Naive thymus-derived CD4-positive, alpha-beta T cell (primary cell): ENCODE results near the gene SLC16A11. TPM values are rescaled to one million over a fixed set of nuclear protein-coding genes. Genes with fewer than 3 reads are reported as not detected.
"Not testable (repeated sequence)": the region's sequence is repeated elsewhere in the genome, so short reads cannot be mapped to it uniquely, and the experiment has no call there.

Experiments used
- ATAC-seq: fragments of 150-1000 bp; cut with Tn5 transposase; 2 replicates; pipeline ENCODE4 v1.10.0; 2021; ENCODE audit warnings: mild to moderate bottlenecking, moderate library complexity
- CTCF ChIA-PET: fragments of 350-600 bp; sonication (Branson Sonifier 250); formaldehyde crosslinking; loops from one replicate; lab custom pipeline; 2021; ENCODE audit warnings: antibody characterized with exemption; lab: Charles Lee
- POLR2A ChIA-PET: fragments of 350-600 bp; sonication (Branson Sonifier 250); formaldehyde crosslinking; loops from one replicate; lab custom pipeline; 2021; ENCODE audit warnings: antibody characterized with exemption, inconsistent platforms; lab: Charles Lee
- DNase-seq, 9 donors: peaks; one replicate each; pipeline versions ENCODE4 v3.0.0 to v3.0.0-alpha.2; 2020 to 2022; ENCODE audit warnings: mixed read lengths in 1 of 9
- H3K27ac ChIP-seq: one replicate; pipeline ENCODE4 v1.7.0; 2013; ENCODE audit warnings: mild to moderate bottlenecking, low read depth, low read length, moderate library complexity
- H3K27me3 ChIP-seq, 2 donors: one replicate each; pipeline ENCODE4 v1.7.0; 2013; ENCODE audit warnings: low read length in 2 of 2, mild to moderate bottlenecking in 2 of 2, moderate library complexity in 2 of 2; ENCODE audit not compliant: control insufficient read depth in 2 of 2, insufficient read depth in 2 of 2
- H3K36me3 ChIP-seq, 3 experiments: 1 replicate in 2 of 3; 2 replicates in 1 of 3; pipeline ENCODE4 v1.7.0; 2013; ENCODE audit warnings: low read length in 3 of 3, mild to moderate bottlenecking in 3 of 3, moderate library complexity in 1 of 3; ENCODE audit not compliant: insufficient read depth in 3 of 3, control insufficient read depth in 2 of 3
- H3K4me1 ChIP-seq, 2 donors: one replicate each; pipeline ENCODE4 v1.7.0; 2013; ENCODE audit warnings: low read length in 2 of 2, mild to moderate bottlenecking in 2 of 2, moderate library complexity in 1 of 2; ENCODE audit not compliant: control insufficient read depth in 2 of 2, insufficient read depth in 2 of 2
- H3K4me3 ChIP-seq: 2 replicates; pipeline ENCODE4 v1.7.0; 2013; ENCODE audit warnings: mild to moderate bottlenecking, low read length
- H3K9me3 ChIP-seq, 3 experiments: 1 replicate in 2 of 3; 2 replicates in 1 of 3; pipeline ENCODE4 v1.7.0; 2013; ENCODE audit warnings: low read length in 3 of 3; ENCODE audit not compliant: control insufficient read depth in 2 of 3
- H3K27ac Mint-ChIP-seq, 9 donors: one replicate each; pipeline ENCODE4 v1.8.0; 2020 to 2022; ENCODE audit warnings: mixed read lengths in 9 of 9, mild to moderate bottlenecking in 8 of 9, moderate library complexity in 5 of 9, inconsistent platforms in 2 of 9
- H3K27me3 Mint-ChIP-seq, 5 donors: one replicate each; pipeline ENCODE4 v1.8.0; 2021 to 2022; ENCODE audit warnings: mixed read lengths in 5 of 5, mild to moderate bottlenecking in 1 of 5
- H3K36me3 Mint-ChIP-seq, 5 donors: one replicate each; pipeline ENCODE4 v1.8.0; 2020 to 2022; ENCODE audit warnings: mixed read lengths in 5 of 5, mild to moderate bottlenecking in 3 of 5, inconsistent platforms in 1 of 5
- H3K4me1 Mint-ChIP-seq, 7 donors: one replicate each; pipeline ENCODE4 v1.8.0; 2020 to 2022; ENCODE audit warnings: mixed read lengths in 7 of 7, mild to moderate bottlenecking in 3 of 7, inconsistent platforms in 1 of 7
- H3K4me3 Mint-ChIP-seq, 10 donors: one replicate each; pipeline ENCODE4 v1.8.0; 2020 to 2022; ENCODE audit warnings: mild to moderate bottlenecking in 10 of 10, mixed read lengths in 10 of 10, moderate library complexity in 6 of 10, inconsistent platforms in 2 of 10
- H3K9me3 Mint-ChIP-seq, 11 donors: one replicate each; pipeline ENCODE4 v1.8.0; 2020 to 2022; ENCODE audit warnings: mixed read lengths in 11 of 11, mild to moderate bottlenecking in 4 of 11, inconsistent platforms in 1 of 11, moderate library complexity in 1 of 11
- intact Hi-C, 2 donors: fragments of 100-400 bp; cut with micrococcal nuclease; formaldehyde crosslinking; loops; one replicate each; pipeline ENCODE4 v1.15.1; 2023
- polyA plus RNA-seq, 2 donors: library from polyadenylated mRNA; unstranded; fragments of 300-500 nt; fragmentation: Illumina TruSeq; gene quantifications; one replicate each; pipeline ENCODE4 v1.2.3, GENCODE V29; 2021
- total RNA-seq, 6 experiments: library from RNA in 5 of 6; stranded (reverse) in 5 of 6; gene quantifications; 1 replicate in 5 of 6; 2 replicates in 1 of 6; pipeline ENCODE4 v1.2.3 and lab custom pipeline; 2021 to 2026

SLC16A11 gene
- total and polyA plus RNA-seq, 7 experiments from 2014 or later, result 0.24 to 1.7 (median 1.1) TPM

DNA sequence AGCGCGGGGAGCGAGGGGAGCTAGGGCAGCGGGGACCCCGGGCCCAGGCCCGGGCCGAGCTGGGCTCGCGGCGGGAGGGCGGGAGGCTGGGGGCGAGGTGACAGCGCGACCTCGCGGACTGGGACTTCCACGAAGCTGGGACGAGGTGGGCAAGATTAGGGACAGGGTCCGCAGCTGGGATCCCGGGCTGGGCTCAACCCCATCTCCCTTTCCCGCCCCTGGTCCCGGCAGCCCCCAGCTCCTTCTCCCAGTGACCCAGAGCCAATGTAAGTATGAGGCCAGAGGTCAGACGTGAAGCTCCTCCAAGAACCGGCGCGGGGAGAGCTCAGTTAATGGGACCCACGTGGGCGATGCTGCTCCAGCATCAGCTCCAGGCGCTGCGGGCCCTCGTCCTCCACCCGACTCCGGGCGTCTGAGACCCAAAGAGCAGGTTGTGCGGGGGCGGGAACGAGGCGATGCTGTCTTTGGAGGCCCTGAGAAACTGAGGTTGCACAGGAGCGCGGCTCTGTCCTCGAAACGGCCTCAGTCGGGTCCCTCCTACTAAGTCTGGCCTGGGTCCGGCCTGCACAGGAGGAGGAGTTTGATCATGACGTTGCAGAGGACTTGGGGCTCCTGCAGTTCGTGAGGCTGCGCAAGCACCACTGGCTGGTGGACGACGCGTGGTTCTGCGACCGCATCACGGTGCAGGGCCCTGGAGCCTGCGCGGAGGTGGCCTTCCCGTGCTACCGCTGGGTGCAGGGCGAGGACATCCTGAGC is 47.5 kb downstream of the SLC16A11 start:
- ChIA-PET POLR2A (no interaction called here), CTCF (no interaction called here)
- H3K36me3 ChIP-seq, result peaks cover 4 to 48% (median 6%) of the 10 kb centered on the region in 3 experiments
- Mint-ChIP-seq H3K36me3 (peaks cover 4 to 32% (median 21%) of the 10 kb centered on the region in 5 donors), H3K9me3 (peaks cover 0 to 2% (median 0%) of the 10 kb centered on the region in 11 donors), H3K4me3 (no peak overlapping the region), H3K27me3 (no peaks in the 10 kb centered on the region), H3K4me1 (peaks cover 0 to 12% (median 5%) of the 10 kb centered on the region in 7 donors), H3K27ac (no peak overlapping the region)
- no peak overlapping the region for H3K27ac ChIP-seq
- H3K27me3 ChIP-seq, result no peaks in the 10 kb centered on the region
- H3K9me3 ChIP-seq, result no peaks in the 10 kb centered on the region
- DNase-seq (no peak), ATAC-seq (no peak)
- no peak overlapping the region for H3K4me3 ChIP-seq
- no peaks in the 10 kb centered on the region for H3K4me1 ChIP-seq
- intact Hi-C loops, result no loop called here

DNA sequence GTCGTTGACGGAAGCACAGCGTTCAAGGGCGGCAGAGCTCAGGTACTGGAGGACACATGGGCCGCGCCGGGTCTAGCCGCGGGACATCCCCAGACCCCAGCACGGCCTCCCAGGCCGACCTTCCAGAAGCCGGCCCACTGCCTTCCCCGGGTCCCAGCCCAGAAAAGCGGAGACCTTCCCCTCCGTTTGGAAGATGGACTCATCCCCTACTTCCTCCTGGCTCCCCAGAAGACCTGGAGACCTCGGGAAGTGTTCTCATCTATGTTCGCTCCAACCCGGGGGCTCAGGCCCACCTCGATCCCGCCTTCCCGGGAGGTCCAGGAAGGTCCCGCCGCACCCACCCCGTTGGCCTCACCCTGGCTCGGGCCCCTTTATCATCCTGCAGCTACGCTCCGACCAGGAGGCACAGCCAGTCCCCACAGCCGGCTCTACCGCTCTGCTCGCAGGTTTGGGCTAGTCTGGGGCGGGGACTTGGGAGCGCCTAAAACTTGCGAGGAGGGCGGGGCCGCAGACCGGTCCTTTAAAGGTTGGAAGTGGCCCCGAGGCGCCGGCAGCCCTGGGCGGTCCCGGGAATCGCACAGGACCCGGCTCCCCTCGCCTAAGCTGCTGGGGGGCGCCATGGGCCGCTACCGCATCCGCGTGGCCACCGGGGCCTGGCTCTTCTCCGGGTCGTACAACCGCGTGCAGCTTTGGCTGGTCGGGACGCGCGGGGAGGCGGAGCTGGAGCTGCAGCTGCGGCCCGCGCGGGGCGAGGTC is 48.2 kb downstream of the SLC16A11 start, which contains the start of gene ALOX12:
Gene ALOX12 (plus strand): TSS at position 550 of the 756 bp plus-strand sequence. CDS start 69 bp downstream, at position 619.
- Mint-ChIP-seq H3K36me3 (peaks cover 4 to 28% (median 17%) of the 10 kb centered on the region in 5 donors), H3K4me3 (peak within 1 kb of the TSS in 1 of 10 donors; percentile 47), H3K27me3 (no peaks in the 10 kb centered on the region), H3K4me1 (peaks cover 0 to 12% (median 5%) of the 10 kb centered on the region in 7 donors), H3K27ac (peak within 1 kb of the TSS in 2 of 9 donors; percentile 19 to 25), H3K9me3 (peaks cover 0 to 2% (median 0%) of the 10 kb centered on the region in 11 donors)
- intact Hi-C loops, result no loop called here
- Histone ChIP-seq H3K27ac (no peak within 1 kb of the TSS), H3K4me3 (no peak within 1 kb of the TSS), H3K9me3 (no peaks in the 10 kb centered on the region), H3K36me3 (peaks cover 0 to 40% (median 2%) of the 10 kb centered on the region in 3 experiments), H3K4me1 (no peaks in the 10 kb centered on the region), H3K27me3 (no peaks in the 10 kb centered on the region)
- POLR2A ChIA-PET, result no interaction called here
- peak; percentile 20 for ATAC-seq
- CTCF ChIA-PET, result no interaction called here
- DNase-seq, result no peak

DNA sequence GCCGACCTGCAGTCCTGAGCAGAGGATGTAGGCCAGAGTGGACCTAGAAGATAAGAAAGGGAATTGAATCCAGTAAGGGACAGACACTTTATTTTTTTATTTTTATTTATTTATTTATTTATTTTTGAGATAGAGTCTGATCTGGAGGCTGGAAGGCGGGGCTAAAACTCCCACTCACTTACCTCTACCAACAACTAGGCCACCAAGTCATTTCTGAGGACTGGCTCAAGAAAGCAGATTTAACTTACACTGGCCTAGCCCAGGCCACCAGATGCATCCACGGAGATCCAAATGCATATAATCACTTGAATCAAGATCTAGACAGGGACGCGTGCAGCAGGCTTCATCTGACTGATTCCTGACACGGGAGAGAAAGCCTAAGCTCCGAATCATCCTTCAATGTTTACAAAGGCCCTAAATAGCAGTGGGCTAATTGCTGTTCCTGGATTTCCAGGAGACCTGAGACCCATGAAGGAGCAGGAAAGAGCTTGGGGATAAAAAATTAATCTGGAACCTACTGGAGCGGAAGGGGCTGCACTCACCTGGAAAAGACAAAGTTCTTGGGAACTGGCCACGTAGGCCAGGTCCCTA is 49.1 kb downstream of the SLC16A11 start:
- POLR2A ChIA-PET, result no interaction called here

DNA sequence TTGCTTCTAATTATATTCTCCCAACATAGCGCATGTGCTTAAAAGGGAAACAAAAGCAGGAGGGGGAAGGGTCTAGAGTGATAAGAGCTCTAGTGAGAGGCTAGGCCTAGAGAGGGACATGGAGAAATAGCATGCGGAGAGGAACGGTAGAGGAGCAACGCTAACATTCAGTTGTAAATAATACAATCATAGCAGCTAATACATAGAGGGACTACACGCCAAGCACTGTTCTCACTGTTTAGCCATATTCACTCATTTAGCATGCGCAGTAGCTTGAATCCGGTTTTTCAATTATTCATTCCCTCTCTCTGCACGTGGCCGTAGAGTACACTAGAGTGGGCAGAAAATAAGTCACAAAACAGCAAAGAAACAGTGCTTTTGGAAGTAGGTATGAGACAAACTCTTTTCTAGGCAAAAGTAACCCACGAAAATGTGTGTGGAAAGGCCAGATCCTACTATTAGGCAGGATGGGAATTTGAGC is 49.7 kb downstream of the SLC16A11 start:
- no peak overlapping the region for H3K4me3 Mint-ChIP-seq
- H3K4me3 ChIP-seq, result no peak overlapping the region
- peak overlapping the region in 5 of 9 donors; percentile 9 to 63 (median 23) for H3K27ac Mint-ChIP-seq
- intact Hi-C loops, result no loop called here
- no peak overlapping the region for H3K27ac ChIP-seq
- no peaks in the 10 kb centered on the region for H3K27me3 ChIP-seq
- ATAC-seq (no peak), DNase-seq (no peak)
- H3K36me3 ChIP-seq, result peaks cover 0 to 25% (median 0%) of the 10 kb centered on the region in 3 experiments
- peaks cover 0 to 10% (median 5%) of the 10 kb centered on the region in 7 donors for H3K4me1 Mint-ChIP-seq
- H3K4me1 ChIP-seq, result no peaks in the 10 kb centered on the region
- H3K36me3 Mint-ChIP-seq, result peaks cover 4 to 17% (median 11%) of the 10 kb centered on the region in 5 donors
- ChIA-PET CTCF (interaction anchor here (1.3 kb wide), 1 partner anchor 10 kb away, joined by 3 read pairs; no protein-coding TSS in a partner anchor), POLR2A (interaction anchor here (1.0 kb wide), 1 partner anchor 18 kb away, joined by 3 read pairs; the partner anchor contains the start of gene RNASEK)
- no peaks in the 10 kb centered on the region for H3K9me3 Mint-ChIP-seq
- H3K9me3 ChIP-seq, result no peaks in the 10 kb centered on the region
- H3K27me3 Mint-ChIP-seq, result no peaks in the 10 kb centered on the region

More for the DNA sequence above, 49.1 kb downstream of the SLC16A11 start:
- CTCF ChIA-PET, result no interaction called here
- Mint-ChIP-seq H3K27me3 (no peaks in the 10 kb centered on the region), H3K4me1 (peaks cover 0 to 10% (median 5%) of the 10 kb centered on the region in 7 donors), H3K27ac (peak overlapping the region in 2 of 9 donors; percentile 33 to 53), H3K36me3 (peaks cover 4 to 23% (median 15%) of the 10 kb centered on the region in 5 donors), H3K9me3 (no peaks in the 10 kb centered on the region), H3K4me3 (no peak overlapping the region)
- Histone ChIP-seq H3K27me3 (no peaks in the 10 kb centered on the region), H3K4me1 (no peaks in the 10 kb centered on the region), H3K9me3 (no peaks in the 10 kb centered on the region), H3K4me3 (no peak overlapping the region), H3K36me3 (peaks cover 0 to 31% (median 0%) of the 10 kb centered on the region in 3 experiments), H3K27ac (no peak overlapping the region)
- ATAC-seq, result no peak
- intact Hi-C loops, result no loop called here
- DNase-seq, result no peak

DNA sequence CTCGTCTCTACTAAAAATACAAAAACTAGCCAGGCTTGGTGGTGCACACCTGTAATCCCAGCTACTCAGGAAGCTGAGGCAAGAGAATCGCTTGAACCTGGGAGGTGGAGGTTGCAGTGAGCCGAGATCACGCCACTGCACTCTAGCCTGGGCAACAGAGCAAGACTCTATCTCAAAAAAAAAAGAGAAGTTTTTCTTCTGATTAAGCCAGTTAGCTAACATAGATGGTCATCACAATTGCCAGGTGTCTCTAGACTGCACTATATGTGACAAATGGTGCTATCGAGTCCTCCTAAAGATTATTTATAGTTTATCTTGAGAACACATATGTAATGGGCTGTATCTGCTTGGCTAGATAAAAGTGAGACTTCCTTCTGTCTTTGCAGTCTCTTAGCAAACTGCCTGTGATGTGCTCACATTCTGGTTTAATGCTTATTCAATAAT is 50.3 kb downstream of the SLC16A11 start:
- peaks cover 0 to 20% (median 0%) of the 10 kb centered on the region in 3 experiments for H3K36me3 ChIP-seq
- H3K27me3 Mint-ChIP-seq, H3K27ac ChIP-seq, H3K4me1 ChIP-seq, H3K9me3 ChIP-seq, H3K9me3 Mint-ChIP-seq, ATAC-seq, DNase-seq, H3K4me1 Mint-ChIP-seq, H3K4me3 Mint-ChIP-seq, H3K4me3 ChIP-seq, H3K27me3 ChIP-seq, intact Hi-C loops: not testable (repeated sequence)
- ChIA-PET CTCF (interaction anchor here (1.3 kb wide), 1 partner anchor 11 kb away, joined by 3 read pairs; no protein-coding TSS in a partner anchor), POLR2A (interaction anchor here (1.0 kb wide), 1 partner anchor 19 kb away, joined by 3 read pairs; the partner anchor contains the start of gene RNASEK)
- H3K36me3 Mint-ChIP-seq, result peaks cover 4 to 14% (median 11%) of the 10 kb centered on the region in 5 donors
- H3K27ac Mint-ChIP-seq, result peak overlapping the region in 4 of 9 donors; percentile 18 to 63 (median 37)
